Keratinocyte (primary cell): ENCODE measurements around the gene TSHR.

Experiments used
- CTCF ChIP-seq, 3 experiments: IDR thresholded peaks in 1 of 3; conservative IDR thresholded peaks in 1 of 3; optimal IDR thresholded peaks in 1 of 3; 2 replicates in 2 of 3; 3 replicates in 1 of 3; pipeline versions ENCODE3 to v1.5.1; 2011; ENCODE audit warnings: low read length in 3 of 3, mild to moderate bottlenecking in 3 of 3, moderate library complexity in 2 of 3, control low read depth in 1 of 3, inconsistent platforms in 1 of 3; ENCODE audit not compliant: insufficient read depth in 2 of 3; ENCODE audit errors: extremely low read depth in 1 of 3
- EZH2 ChIP-seq: IDR thresholded peaks from one replicate; pipeline ENCODE4 v1.6.1; 2012; ENCODE audit warnings: inconsistent platforms, mild to moderate bottlenecking, low read length, moderate library complexity

GRCh38 chr14:81031488-81031887, 76.1 kb downstream of the TSHR start:
- TF ChIP-seq CTCF (optimal IDR thresholded peaks at IDR 0.05 in 1 of 3, IDR thresholded peaks at IDR 0.05 in 1 of 3, conservative IDR thresholded peaks at IDR 0.05 in 1 of 3; ENCODE audit: extremely low read depth in 1 of 3, insufficient read depth in 2 of 3, low read length in 3 of 3) (no peak), EZH2 (no peak)
